Measurements from ENCODE around the gene HFE.

Gene HFE

GRCh38 chr6:26140967-26141294 lies 53.7 kb downstream of the HFE start:
- DNase-seq, result no peak

DNA sequence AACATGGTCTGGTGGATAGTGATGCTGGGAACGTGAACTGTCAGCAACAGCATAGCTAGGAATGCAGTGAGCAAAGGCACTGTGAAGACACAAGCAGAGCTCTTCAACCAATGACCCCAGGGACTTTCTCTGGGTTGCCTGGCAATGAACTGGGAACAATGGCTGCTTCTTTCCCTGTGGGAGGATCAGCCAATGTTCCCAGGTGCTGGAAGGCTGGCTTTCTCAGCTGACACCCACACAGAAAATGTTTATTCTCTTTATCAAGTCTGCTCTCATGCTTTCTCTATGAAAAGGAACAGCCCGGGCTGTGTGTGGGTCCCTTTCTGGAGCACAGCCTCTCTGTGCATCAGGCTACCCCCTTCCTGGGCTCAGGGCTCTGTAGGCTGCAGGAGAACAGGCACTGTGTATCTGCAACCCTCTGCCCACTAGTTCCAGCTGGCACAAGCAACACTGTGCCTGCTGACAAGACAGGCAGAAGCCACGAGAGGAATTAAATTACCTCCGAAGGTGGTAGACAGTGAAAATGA lies 54.2 kb downstream of the HFE start:
- no peak for DNase-seq

DNA sequence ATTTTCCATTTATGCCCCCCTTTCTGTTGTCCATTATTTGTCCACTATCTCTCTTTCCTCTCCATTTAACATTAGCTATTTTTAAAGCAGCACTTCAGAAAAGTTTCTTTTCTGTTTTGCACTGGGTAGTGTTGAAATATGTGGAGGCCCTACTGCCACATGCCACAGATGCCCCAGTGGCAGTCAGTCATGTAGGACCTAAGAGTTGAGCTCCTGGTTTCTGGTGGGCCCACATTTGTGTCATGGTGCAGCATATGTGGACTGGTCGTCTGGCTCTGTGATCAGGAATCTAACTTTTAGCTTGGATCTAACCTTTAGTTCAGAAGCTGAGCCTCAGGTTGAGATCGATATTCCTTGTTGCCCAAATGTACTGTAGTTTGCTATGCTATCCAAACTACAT lies 54.8 kb downstream of the HFE start:
- DNase-seq, result no peak
